Jurkat, Clone E6-1 (cell line): ENCODE data around the gene KDM2B.
"Not testable (repeated sequence)": the region's sequence is repeated elsewhere in the genome, so short reads cannot be mapped to it uniquely, and the experiment has no call there.

Source experiments
- DNase-seq: peaks from one replicate; pipeline ENCODE4 v3.0.0-alpha.2; 2011; ENCODE audit warnings: low read depth, low spot score
- H3K4me3 ChIP-seq: 2 replicates; pipeline ENCODE4 v1.5.1; 2011; ENCODE audit warnings: mild to moderate bottlenecking, low read length, control low read depth, moderate library complexity

The KDM2B gene

DNA sequence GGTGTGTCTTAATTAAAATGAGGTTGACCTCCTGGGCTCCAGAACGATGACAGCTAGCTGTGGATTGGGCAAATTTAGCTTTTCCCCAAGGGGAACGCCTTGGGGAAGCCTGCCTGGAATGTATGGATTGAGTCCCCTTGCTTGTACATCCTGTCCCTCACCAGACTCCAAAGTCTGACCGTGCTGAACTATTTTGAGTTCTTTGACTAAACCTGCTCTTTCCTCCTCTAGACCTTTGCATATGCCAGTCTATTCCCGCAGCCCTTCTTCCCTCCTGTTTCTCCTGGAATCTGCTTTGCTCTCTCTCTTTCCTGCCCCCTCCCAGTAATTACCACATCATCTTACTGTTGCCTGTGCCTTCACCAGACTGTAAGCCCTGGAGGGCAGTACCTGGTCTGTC, 11.5 kb upstream of the KDM2B start:
- no peak overlapping the region for H3K4me3 ChIP-seq
- no peak for DNase-seq

DNA sequence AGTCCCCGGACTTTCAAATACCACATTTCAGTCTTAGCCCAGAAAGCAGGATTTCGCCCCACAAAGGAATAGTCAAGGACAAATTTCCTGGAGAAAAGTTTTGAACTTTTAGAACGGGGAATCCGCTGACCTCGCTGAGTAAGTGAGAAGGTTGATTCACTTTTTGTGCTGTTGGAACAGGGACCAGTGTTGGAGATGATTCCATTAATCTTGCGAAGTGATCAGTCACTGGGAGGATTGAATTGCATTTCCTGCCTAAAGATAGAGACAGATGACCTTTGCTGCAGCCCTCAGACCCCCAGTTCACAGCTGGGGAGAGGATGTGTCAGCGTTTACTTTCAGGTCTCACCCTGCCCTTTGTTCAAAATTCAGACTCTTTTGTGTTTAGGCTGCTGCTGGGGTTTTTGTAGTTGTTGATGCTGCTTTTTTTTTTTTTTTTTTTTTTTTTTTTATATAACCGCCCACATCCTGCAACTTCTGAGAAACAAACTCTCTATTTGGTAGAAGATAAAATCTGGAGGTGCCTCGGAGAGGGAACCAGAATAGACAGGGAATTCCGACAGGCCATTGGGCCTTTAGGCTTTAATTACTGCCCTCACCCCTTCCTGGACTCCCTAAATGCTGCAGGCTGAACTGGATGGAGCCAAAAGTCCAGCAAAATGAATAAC, 9.8 kb upstream of the KDM2B start:
- H3K4me3 ChIP-seq = peak overlapping the region; percentile 43
- DNase-seq = peak; percentile 77

DNA sequence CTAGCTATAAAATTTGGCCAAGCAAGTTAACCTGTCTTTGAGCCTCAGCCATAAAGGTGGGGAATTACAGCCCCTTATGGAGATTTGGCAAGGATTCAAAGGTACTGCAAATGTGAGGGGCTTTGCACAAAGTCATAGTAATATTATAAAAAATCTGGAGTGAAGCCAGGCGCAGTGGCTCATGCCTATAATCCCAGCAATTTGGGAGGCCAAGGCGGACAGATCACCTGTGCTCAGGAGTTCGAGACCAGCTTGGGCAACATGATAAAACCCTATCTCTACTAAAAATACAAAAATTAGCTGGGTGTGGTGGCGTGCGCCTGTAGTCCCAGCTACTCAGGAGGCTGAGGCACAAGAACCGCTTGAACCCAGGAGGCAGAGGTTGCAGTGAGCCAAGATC, 4.1 kb upstream of the KDM2B start:
- not testable (repeated sequence) for H3K4me3 ChIP-seq, DNase-seq

DNA sequence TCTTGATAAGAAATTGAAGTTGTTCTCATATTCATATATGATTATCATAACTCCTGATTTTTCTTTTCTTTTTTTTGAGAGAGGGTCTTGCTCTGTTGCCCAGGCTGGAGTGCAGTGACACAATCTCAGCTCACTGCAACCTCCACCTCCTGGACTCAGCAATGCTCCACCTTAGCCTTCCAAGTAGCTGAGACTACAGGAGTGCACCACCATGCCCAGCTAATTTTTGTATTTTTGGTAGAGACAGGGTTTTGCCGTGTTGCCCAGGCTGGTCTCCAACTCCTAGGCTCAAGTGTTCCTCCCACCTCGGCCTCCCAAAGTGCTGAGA, 2.5 kb upstream of the KDM2B start:
- H3K4me3 ChIP-seq, DNase-seq: not testable (repeated sequence)

DNA sequence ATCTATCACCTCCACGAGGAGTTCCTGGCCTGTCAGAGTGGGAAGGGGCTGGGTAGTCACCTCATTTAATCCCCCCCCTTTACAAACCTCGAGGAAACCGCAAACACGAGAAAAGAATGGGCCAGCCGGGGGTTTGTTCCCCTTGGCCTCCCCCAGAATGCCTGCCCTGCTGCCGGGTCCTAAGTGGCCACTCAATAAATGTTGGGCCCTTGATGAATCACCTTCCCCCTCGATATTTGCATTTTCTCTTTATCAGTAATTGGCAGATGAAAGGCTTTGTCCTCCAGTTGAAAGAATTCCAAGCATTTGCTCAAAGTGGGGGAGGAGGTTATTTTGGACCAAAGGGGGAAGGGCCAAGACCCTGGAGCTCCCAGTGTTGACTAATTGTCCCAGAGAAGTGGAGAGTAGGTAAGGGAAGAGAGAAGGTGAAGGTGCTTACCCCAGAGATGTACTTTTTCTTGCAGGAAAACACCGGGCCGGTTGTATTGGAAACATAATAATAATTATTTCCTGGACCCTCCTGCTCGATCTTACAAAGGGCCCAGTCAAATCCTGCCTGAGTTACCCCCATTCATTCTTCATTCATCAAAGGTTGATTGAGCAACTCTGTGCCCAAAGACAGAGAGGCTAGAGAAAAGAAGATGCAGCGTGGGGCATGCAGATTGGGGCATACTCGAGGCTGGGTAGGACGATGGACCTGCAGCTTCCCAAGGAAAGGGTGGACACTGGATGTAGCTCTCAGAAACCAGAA, 1.9 kb upstream of the KDM2B start:
- DNase-seq = no peak
- no peak overlapping the region for H3K4me3 ChIP-seq

DNA sequence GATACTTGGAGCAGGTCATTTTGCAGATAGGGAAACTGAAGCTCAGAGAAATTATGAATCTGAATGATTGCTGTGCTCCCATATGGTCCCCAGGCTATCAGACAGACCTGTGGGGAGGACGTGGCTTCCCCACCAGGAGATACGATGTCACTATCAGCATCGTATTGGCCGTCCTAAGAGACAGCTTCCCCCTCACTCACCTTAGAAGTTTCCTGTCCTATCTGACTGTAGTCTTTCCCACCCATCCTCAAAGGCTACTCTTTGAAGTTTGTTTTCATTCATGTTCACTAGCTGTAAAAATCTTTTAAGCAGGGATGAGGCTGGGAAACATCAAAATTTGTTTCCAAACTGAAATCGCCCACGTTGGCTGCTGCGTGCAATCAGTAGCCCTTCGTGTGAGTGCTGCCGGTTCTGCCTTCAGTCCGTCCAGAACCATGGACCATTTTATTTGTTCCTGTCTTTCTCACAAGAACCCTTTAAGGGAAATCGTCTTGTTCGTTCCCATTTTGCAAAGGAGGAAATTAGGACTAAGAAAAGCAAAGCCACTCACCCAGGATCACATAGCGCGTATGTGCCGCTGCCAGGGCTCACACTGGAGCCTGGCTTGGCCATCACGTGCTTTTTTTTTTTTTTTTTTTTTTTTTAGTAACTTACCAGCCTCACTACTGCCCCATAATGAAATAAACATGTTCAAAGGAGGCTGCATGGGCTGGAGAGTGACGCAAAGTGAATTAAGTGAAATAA, 1.0 kb upstream of the KDM2B start:
- no peak overlapping the region for H3K4me3 ChIP-seq
- DNase-seq = no peak

DNA sequence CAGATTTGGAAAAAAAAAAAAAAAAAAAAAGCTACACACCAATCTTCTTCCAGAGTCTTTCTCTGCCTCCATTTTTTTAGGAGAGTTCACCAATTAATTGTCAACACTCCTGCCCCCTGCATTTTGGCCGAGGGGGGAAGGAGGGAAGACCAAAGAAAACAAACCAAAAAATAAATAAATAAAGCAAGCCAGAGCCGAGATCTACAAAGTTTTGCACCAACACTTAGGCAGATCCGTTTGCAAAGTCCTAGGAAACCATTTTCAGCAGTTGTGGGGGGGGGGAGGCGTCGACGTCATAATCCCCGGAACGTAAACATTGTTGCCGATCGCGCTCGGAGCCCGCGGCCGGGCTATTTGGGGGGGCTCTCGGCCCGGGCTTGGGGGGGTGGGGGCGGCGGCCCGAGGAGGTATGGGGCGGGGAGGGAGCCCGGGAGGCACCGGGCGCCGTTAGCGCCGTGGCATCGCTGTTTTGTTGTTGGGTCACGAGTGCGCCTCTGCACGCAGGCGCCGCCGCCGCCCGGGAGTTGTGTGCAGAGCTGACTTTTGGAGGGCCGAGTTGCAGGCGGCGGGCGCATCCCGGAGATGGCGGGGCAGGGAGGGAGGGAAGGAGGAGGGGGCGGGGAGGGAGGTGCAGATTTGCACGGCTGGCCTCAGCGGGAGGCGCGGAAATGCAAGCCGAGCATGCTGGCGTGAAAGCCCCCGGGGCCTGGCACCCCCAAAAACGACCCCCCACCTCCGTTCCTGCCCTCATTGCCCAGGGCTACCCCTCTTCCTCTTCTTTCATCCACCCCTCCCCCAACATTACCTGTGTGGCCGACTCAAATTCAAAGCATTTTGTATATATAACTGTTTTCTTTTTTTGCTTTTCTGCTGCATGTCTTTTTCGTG, 598 bp downstream of the KDM2B start:
- H3K4me3 ChIP-seq = peak overlapping the region; percentile 53
- DNase-seq = peak; percentile 65

DNA sequence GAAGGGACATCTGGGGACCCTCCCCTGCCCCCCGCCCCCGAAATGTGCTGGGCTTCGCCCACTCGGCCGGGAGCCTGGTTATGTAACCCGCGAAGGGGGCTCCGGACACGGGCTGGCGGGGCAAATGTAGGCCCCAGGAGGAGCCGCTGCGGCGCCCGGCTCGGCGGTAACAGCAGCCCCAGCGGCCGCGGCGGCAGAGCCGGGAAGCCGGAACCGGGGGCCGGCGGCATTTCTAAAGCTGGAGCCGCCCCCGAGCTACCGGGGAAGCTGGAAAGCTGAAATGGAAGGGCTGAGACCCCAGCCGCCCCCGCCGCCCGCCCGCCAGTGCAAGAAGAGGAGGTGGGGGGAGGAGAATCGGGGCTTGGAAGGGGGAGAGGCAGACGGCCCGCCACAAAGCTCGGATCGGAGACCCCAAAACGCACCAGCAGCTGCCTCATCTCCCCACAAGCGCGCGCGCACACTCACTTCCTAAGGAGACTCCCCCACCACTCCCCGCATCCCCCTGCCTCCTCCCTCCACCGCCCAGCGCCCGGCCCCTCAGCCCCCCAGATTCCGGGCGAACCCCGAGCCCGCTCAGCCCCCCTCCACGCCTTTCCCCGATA, 1.5 kb downstream of the KDM2B start:
- H3K4me3 ChIP-seq = peak overlapping the region; percentile 53
- no peak for DNase-seq

DNA sequence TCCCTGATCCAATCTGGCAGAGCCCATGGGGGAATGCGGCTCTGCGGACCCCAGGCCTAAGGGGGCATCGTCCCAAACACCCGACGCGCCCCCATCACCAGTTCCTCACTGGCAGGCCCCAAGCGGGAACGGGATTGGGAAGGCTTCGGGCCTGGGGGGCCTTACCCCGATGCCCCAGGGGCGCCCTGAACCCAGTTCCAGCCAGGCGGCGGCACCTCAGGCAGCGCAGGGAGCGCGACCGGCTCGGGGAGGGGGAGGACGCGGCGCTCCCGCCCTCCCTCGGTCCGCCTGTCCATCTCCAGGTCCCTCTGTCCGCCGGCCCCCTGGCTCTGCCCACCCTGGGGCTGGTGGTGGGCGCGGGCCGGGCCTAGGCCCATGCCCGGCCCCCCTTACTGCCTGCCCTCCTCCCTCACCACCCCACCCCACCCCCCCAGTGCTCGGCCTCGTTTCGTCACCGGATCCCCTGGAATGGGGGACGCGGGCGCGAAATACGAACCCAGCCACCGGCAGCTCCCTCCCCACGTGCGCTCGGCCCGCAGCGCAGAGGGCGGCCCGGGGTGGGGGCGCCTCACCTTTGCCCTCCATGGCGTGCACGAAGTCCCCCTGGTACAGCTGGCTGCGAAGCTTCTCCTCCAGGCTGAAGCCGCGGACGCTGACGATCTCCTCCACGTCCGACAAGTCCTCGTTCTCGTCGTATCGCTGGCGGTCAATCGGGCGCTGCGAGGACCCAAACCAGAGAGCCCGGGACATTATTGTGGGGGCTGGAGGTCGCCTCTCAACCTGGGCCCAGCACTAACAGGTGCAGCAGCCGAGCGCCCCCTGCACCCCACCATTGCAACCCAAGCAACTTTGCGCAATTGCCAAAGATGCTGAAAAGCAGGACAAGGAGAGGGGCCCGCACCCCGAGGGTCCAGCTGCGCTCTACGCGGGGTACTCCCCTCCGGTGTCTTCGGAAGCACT, 2.3 kb downstream of the KDM2B start:
- DNase-seq = no peak
- H3K4me3 ChIP-seq = peak overlapping the region; percentile 53

DNA sequence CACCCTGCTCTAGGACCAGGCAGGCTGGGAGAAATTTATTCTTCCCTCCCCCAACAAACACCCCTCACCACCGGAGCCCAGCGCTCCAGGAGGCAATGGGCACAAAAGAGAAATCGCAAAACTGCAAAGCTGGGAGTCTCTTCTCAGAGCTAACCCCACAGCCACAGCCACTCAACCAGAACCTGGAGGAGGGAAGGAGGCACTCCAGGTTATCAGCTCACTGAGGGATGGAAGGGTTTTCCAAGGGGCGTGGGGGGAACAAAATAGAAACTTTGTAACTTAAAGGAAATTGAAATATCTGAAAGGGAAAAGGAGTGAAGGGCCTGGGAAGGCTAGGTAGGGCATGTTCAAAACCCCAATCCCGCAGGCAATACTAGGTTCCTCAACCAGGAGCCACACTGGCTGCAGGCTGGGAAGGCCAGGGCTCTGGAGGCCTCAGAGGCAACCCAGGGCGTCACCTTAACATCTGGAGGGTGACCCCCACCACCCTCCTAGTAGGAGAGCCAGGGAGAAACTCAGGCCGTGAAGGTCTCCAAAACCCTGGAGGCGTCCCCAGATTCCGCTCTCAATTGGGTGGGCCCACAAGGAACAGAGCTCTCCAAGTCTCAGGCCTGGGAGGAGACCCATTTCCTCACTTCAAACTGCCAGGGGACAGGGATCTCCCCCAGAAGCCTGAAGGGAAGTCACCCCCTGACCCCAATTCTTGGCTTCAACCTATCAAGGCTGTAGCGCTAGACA, 3.2 kb downstream of the KDM2B start:
- no peak for DNase-seq
- H3K4me3 ChIP-seq = no peak overlapping the region

DNA sequence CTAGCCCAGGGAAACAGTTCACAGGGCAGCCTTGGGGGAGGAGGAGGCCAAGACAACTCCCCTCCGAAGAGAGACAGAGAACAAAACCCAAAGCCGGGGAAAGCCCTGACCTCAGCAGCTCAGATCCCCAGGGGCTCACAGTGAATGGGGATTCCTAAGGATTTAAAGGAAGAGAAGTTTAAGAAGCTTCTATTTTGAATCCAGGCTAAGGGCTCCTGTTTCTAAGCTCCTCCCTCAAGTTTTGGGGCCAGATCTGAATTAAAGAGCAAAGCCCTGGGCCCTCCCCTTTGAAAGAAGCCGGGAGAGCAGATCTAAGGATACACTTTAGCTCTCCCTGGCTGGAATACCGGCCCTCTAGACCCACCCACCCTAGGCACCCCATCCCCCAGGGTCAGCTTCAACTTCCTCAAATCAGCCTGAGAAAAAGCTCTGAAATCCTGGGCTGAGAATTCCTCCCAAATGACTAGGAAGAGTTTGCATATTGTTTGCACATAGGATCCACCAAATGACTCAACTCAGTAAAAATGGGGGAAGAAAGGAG, 3.9 kb downstream of the KDM2B start:
- DNase-seq = no peak
- no peak overlapping the region for H3K4me3 ChIP-seq

DNA sequence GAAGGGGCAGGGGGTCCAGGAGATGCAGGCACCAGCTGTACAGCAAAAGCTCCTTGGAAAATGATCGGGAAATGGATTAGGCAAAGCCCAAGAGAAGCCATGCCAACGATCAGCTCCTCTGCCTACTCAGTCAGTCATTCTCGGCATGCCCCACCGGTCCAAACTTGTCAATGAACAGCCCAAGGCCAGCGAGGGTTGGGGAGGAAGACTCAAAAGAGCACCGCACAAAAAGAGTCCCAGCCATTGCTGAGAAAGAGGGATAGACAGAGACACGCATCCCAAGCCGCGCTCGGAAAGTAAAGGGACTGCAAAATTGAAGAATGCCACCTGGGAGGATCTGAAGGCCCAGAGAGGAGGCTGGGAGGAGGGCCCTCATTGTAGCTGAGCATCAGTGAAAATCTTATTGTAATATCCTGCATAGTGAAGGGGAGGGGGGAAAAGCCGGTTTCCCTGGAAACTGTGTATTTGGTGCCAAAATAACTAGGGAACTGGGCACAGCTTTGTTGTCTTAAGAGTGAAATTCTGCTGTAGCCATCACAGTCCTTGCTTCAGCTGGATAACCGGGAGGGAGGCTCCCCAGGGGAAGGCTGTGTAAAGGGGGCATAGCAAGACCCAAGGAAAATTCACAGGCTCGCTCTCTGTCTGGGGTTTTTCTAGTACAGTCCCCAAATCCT, 4.7 kb downstream of the KDM2B start:
- no peak for DNase-seq
- H3K4me3 ChIP-seq = no peak overlapping the region

DNA sequence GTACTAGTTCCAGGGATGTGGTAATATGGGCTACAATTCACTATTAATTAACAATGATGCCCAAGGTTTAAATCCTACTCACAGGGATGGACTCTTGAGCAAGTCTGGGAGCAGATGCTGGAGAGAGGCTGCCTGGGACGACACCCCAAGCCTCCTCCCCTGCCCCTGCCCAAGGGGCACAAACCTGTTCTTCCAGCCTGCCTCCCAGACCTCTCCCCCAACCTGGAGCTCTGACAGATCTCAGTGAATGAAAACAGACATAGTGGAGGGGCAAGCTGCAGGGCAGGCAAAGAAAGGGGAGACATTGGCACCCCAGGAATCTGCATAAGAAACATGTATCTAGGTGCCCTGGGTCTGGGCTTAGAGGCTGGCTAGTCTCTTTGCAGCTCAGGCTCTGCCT, 5.8 kb downstream of the KDM2B start:
- H3K4me3 ChIP-seq = no peak overlapping the region

DNA sequence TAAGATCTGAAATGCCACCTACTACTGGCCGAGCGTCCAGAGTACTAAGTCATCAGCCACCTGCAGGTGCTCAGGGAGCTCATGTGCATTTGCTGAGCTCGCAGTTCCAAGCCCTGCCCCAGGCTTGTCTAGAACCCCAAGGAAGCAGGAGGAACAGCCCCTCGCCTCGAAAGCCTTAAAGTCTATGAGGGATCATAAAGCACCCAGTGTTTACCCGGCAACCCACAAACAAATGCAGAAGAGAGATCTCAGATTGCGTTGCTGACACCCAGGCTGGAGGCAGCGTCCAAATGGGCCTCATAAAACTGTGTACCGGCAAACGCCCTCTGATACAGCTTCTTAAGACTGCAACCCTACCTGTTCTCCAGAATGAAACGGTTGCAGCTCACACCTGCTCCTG, 6.8 kb downstream of the KDM2B start:
- no peak for DNase-seq
- H3K4me3 ChIP-seq = no peak overlapping the region

More for the DNA sequence above, 5.8 kb downstream of the KDM2B start:
- no peak for DNase-seq

DNA sequence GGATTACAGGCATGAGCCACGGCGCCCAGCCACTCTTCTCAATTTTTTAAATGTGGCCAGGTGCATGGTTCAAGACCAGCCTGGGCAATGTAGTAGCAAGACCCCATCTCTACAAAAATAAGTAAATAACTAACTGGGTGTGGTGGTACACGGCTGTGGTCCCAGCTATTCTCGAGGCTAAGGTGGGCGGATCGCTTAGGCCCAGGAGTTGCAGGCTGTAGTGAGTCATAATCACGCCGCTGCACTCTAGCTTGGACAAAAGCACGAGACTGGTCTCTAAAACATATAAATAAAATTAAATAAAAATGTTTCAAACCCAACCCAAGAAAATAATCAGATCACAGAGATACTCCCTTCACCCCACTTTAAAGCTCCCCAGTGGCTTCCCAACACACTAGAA, 8.9 kb downstream of the KDM2B start:
- DNase-seq = no peak
- H3K4me3 ChIP-seq = no peak overlapping the region

DNA sequence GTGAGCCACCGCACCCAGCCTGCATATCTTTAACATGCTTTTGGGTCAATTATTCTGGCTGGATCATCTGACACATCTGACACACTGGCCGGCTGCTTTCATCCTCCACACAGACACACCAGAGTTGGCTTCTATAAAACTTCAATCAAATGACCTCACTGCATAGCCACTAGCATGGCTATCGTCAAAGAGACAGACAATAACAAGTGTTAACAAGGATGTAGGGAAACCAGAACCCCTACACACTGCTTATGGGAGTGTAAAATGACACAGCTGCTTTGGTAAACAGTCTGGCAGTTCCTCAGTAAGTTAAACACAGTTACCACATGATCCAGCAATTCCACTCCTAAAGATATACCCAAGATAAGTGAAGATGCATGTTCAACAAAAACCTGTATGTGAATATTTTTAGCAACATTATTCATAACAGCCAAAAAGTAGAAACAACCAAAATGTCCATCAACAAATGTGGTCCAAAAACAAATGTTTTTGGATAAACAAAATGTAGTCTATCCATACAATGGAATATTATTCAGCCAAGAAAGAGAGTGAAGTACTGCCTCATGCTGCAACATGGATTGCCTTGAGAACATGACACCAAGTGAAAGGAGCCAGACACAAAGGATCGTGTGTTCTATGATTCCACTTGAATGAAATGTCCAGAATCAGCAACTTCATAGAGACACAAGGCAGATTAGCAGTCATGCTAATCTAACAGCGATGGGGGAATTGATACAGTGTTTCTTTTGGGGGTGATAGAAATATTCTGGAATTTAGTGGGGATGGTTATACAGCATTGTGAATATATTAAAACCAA, 10.1 kb downstream of the KDM2B start:
- no peak for DNase-seq
- H3K4me3 ChIP-seq = no peak overlapping the region
